T-cell (primary cell): Measurements from ENCODE around the gene SLC43A3. TPM values are rescaled to one million over a fixed set of nuclear protein-coding genes. Genes with fewer than 3 reads are reported as not detected.

Source experiments
- ATAC-seq, 4 experiments: fragments of 200-7000 bp in 3 of 4; fragments of 150-1000 bp in 1 of 4; cut with Tn5 transposase; replicated peaks in 1 of 4; 1 replicate in 3 of 4; 2 replicates in 1 of 4; pipeline ENCODE4 v1.10.0; 2021; ENCODE audit warnings: moderate library complexity in 3 of 4, mild to moderate bottlenecking in 2 of 4, moderate number of reproducible peaks in 1 of 4
- CTCF ChIA-PET, 2 donors: fragments of 300-600 bp; sonication (Branson Sonifier 250); formaldehyde crosslinking; loops; one replicate each; lab custom pipeline; 2022; ENCODE audit warnings: antibody characterized with exemption in 2 of 2; lab: Charles Lee
- POLR2A ChIA-PET, 2 donors: fragments of 300-600 bp; sonication (Branson Sonifier 250); formaldehyde crosslinking; loops; one replicate each; lab custom pipeline; 2022; ENCODE audit warnings: antibody characterized with exemption in 2 of 2; lab: Charles Lee
- DNase-seq, 35 experiments: peaks; one replicate each; pipeline versions ENCODE4 v3.0.0 to v3.0.0-alpha.2; 2013 to 2023
- H3K27ac ChIP-seq: one replicate; pipeline ENCODE4 v1.5.1; 2013; ENCODE audit warnings: low read length
- H3K27me3 ChIP-seq, 2 experiments: replicated peaks in 1 of 2; 1 replicate in 1 of 2; 2 replicates in 1 of 2; pipeline versions ENCODE4 v1.6.1 to v1.7.0; 2013; ENCODE audit warnings: low read length in 1 of 2, mixed read lengths in 1 of 2; ENCODE audit not compliant: control insufficient read depth in 2 of 2, insufficient read depth in 2 of 2; ENCODE audit errors: extremely low read depth in 1 of 2
- H3K36me3 ChIP-seq, 2 donors: 1 replicate in 1 of 2; 2 replicates in 1 of 2; pipeline versions ENCODE4 v1.6.1 to v1.7.0; 2013; ENCODE audit warnings: low read length in 1 of 2; ENCODE audit not compliant: control insufficient read depth in 2 of 2, insufficient read depth in 1 of 2; ENCODE audit errors: extremely low read depth in 1 of 2
- H3K4me1 ChIP-seq, 2 experiments: 1 replicate in 1 of 2; 2 replicates in 1 of 2; pipeline versions ENCODE4 v1.6.1 to v1.7.0; 2013; ENCODE audit warnings: low read length in 2 of 2, mixed read lengths in 1 of 2; ENCODE audit not compliant: insufficient read depth in 2 of 2, control insufficient read depth in 1 of 2; ENCODE audit errors: extremely low read depth in 1 of 2
- H3K4me3 ChIP-seq, 2 donors: 1 replicate in 1 of 2; 2 replicates in 1 of 2; pipeline versions ENCODE4 v1.5.1 to v1.7.0; 2013; ENCODE audit warnings: mild to moderate bottlenecking in 2 of 2, low read length in 1 of 2, moderate library complexity in 1 of 2; ENCODE audit not compliant: control insufficient read depth in 1 of 2; ENCODE audit errors: extremely low read depth in 1 of 2
- H3K9me3 ChIP-seq: 2 replicates; pipeline ENCODE4 v1.7.0; 2013
- H3K27ac Mint-ChIP-seq, 2 donors: one replicate each; pipeline ENCODE4 v1.8.0; 2020 to 2021; ENCODE audit warnings: mild to moderate bottlenecking in 2 of 2, mixed read lengths in 2 of 2
- H3K27me3 Mint-ChIP-seq, 2 donors: one replicate each; pipeline ENCODE4 v1.8.0; 2021 to 2022; ENCODE audit warnings: mixed read lengths in 2 of 2
- H3K36me3 Mint-ChIP-seq: one replicate; pipeline ENCODE4 v1.8.0; 2021; ENCODE audit warnings: mixed read lengths
- H3K4me1 Mint-ChIP-seq, 3 donors: one replicate each; pipeline ENCODE4 v1.8.0; 2020 to 2022; ENCODE audit warnings: mixed read lengths in 3 of 3, mild to moderate bottlenecking in 1 of 3
- H3K4me3 Mint-ChIP-seq, 3 donors: one replicate each; pipeline ENCODE4 v1.8.0; 2020 to 2022; ENCODE audit warnings: mild to moderate bottlenecking in 3 of 3, mixed read lengths in 3 of 3, moderate library complexity in 3 of 3
- H3K9me3 Mint-ChIP-seq, 3 donors: one replicate each; pipeline ENCODE4 v1.8.0; 2020 to 2022; ENCODE audit warnings: mixed read lengths in 3 of 3
- WGBS: methylation state at CpG from one replicate; pipeline ENCODE4 v1.1.5; 2013; ENCODE audit warnings: missing lambda C conversion rate; ENCODE audit not compliant: insufficient coverage; 5-methylcytosine and 5-hydroxymethylcytosine counted together
- total RNA-seq, 35 experiments: library from RNA in 6 of 35; stranded (reverse) in 6 of 35; fragments of 120-200 nt in 1 of 35; gene quantifications; one replicate each; pipeline versions ENCODE4 v1.2.1 to v1.2.4 and lab custom pipeline; 2013 to 2026

Gene SLC43A3
- total RNA-seq (10 to 100 TPM in 4 of 5 donors, 1 to 10 TPM in 1; 9.9 to 18.1 (median 13.6) TPM), total RNA-seq (lab: John Stamatoyannopoulos, UW) (3.6 to 235 (median 11.2) reads per million in 29 experiments)
- total RNA-seq (2013) = 10.2 TPM

DNA sequence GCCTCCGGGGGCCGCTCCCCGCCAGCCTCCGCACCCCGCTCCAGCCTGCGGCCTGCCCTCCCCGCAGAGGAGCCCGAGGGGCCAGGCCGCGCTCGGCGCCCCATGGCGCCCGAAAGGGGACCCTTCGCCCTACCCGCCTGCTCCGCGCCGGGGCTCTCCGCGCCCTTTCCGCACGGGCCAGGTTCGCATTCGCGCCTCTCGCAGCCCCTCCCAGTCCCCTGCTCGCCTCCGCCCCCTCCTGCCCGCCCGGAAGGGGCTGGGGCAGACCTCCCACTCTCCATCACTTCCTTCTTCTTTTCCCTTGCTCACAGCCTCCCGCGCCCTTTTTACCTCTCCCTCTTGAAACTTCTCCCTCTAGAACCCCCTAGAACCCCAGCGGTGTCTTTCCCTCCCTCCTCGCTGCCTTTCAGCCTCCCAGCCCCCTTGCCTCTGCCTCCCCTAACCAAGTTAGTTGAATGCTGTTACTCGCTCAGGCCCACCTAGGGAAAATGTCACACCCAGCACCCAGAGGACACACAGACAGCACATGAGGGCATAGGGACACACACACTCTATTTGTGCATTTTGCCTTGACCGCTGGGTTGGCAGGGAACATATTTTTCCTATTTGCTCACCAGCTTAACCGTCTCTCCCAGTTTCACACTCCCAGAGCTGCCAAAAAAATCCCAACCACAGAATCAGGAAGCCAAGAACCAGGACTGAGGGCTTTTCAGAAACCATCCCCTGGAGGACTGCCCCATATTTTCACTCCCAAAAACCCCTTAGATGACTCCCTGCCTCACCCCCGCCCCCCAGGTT is at the start of gene SLC43A3:
SLC43A3 (minus strand) TSS at position 193 of the 798 bp plus-strand sequence. CDS start 949 bp downstream, outside the sequence.
- Histone ChIP-seq H3K9me3 (no peaks in the 10 kb centered on the region), H3K27me3 (no peaks in the 10 kb centered on the region), H3K36me3 (no peaks in the 10 kb centered on the region), H3K4me1 (peaks cover 17 to 39% of the 10 kb centered on the region in 2 experiments), H3K27ac (peak within 1 kb of the TSS; percentile 80), H3K4me3 (peak within 1 kb of the TSS; percentile 57 to 73)
- ChIA-PET POLR2A (interaction anchor here in 1 of 2 donors (0.8 kb wide), 1 partner anchor 87 kb away, joined by 7 read pairs; no protein-coding TSS in a partner anchor), CTCF (interaction anchor here (0.6 to 1.4 kb wide), 4 partner anchors 30 to 52 kb away, joined by 3 to 6 read pairs (median 4); no protein-coding TSS in a partner anchor)
- peaks cover 46 to 52% (median 51%) of the 10 kb centered on the region in 3 donors for H3K4me1 Mint-ChIP-seq
- DNase-seq = peak; percentile 12 to 72 (median 40)
- 2% methylated on average over 33 of the region's 39 CpGs for WGBS
- H3K9me3 Mint-ChIP-seq = no peaks in the 10 kb centered on the region
- peaks cover 13% of the 10 kb centered on the region for H3K36me3 Mint-ChIP-seq
- H3K4me3 Mint-ChIP-seq = peak within 1 kb of the TSS; percentile 77 to 82 (median 78)
- H3K27me3 Mint-ChIP-seq = no peaks in the 10 kb centered on the region
- H3K27ac Mint-ChIP-seq = peak within 1 kb of the TSS; percentile 76 to 95
- peak; percentile 53 to 60 (median 58) for ATAC-seq

DNA sequence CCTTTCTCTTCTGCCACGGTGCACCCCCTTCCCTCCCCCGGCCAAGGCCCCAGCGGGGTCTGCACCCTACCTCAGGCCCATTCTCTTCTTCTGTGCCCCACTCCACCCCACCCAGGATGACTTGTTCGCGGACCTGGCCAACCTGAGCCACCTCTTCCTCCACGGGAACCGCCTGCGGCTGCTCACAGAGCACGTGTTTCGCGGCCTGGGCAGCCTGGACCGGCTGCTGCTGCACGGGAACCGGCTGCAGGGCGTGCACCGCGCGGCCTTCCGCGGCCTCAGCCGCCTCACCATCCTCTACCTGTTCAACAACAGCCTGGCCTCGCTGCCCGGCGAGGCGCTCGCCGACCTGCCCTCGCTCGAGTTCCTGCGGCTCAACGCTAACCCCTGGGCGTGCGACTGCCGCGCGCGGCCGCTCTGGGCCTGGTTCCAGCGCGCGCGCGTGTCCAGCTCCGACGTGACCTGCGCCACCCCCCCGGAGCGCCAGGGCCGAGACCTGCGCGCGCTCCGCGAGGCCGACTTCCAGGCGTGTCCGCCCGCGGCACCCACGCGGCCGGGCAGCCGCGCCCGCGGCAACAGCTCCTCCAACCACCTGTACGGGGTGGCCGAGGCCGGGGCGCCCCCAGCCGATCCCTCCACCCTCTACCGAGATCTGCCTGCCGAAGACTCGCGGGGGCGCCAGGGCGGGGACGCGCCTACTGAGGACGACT is 49.3 kb upstream of the SLC43A3 start:
- Histone ChIP-seq H3K36me3 (no peaks in the 10 kb centered on the region), H3K27me3 (peaks cover 0 to 36% of the 10 kb centered on the region in 2 experiments), H3K27ac (no peak overlapping the region), H3K4me1 (peaks cover 13 to 37% of the 10 kb centered on the region in 2 experiments), H3K4me3 (peak overlapping the region; percentile 47 to 55), H3K9me3 (no peaks in the 10 kb centered on the region)
- H3K9me3 Mint-ChIP-seq = no peaks in the 10 kb centered on the region
- H3K27me3 Mint-ChIP-seq = peaks cover 0 to 40% of the 10 kb centered on the region in 2 donors
- ChIA-PET CTCF (interaction anchor here (0.7 to 1.2 kb wide), 4 partner anchors 17 to 168 kb away, joined by 3 to 5 read pairs (median 4); no protein-coding TSS in a partner anchor), POLR2A (no interaction called here)
- DNase-seq (peak in 8 of 35 experiments; percentile 16 to 41 (median 23)), ATAC-seq (peak; percentile 40 to 48 (median 45))
- H3K36me3 Mint-ChIP-seq = no peaks in the 10 kb centered on the region
- peak overlapping the region in 1 of 2 donors; percentile 4 for H3K27ac Mint-ChIP-seq
- H3K4me3 Mint-ChIP-seq = peak overlapping the region; percentile 67 to 81 (median 71)
- WGBS = 3% methylated on average over 74 of the region's 80 CpGs
- peaks cover 33 to 38% (median 33%) of the 10 kb centered on the region in 3 donors for H3K4me1 Mint-ChIP-seq

DNA sequence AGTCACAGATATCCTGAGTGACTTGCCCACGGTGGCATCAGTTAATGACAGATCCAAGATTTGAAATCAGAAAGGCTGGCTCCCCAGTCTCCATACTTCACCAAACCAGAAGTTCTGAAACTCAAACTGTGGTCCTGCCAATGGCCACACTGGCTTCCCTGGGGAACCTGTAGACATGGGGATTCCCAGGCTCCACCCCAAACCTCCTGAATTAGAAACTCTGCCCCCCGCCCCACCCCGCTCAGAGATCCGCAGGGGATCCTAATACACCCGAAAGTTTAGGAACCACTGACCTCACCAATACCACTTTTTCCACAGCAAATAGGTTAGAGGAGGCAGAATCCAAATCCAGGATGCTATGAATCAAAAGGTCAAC is 48.7 kb upstream of the SLC43A3 start:
- no peaks in the 10 kb centered on the region for H3K36me3 Mint-ChIP-seq
- CTCF ChIA-PET = no interaction called here
- H3K27me3 Mint-ChIP-seq = peaks cover 0 to 41% of the 10 kb centered on the region in 2 donors
- peak overlapping the region; percentile 67 to 81 (median 71) for H3K4me3 Mint-ChIP-seq
- POLR2A ChIA-PET = no interaction called here
- H3K4me3 ChIP-seq = peak overlapping the region; percentile 24 to 55
- H3K9me3 Mint-ChIP-seq = no peaks in the 10 kb centered on the region
- peaks cover 0 to 36% of the 10 kb centered on the region in 2 experiments for H3K27me3 ChIP-seq
- H3K9me3 ChIP-seq = no peaks in the 10 kb centered on the region
- H3K27ac ChIP-seq = no peak overlapping the region
- ATAC-seq (no peak), DNase-seq (no peak)
- H3K4me1 ChIP-seq = peaks cover 13 to 37% of the 10 kb centered on the region in 2 experiments
- H3K36me3 ChIP-seq = no peaks in the 10 kb centered on the region
- 83% methylated on average over 4 of the region's 5 CpGs for WGBS
- peak overlapping the region in 1 of 2 donors; percentile 4 for H3K27ac Mint-ChIP-seq
- H3K4me1 Mint-ChIP-seq = peaks cover 33 to 38% (median 33%) of the 10 kb centered on the region in 3 donors

DNA sequence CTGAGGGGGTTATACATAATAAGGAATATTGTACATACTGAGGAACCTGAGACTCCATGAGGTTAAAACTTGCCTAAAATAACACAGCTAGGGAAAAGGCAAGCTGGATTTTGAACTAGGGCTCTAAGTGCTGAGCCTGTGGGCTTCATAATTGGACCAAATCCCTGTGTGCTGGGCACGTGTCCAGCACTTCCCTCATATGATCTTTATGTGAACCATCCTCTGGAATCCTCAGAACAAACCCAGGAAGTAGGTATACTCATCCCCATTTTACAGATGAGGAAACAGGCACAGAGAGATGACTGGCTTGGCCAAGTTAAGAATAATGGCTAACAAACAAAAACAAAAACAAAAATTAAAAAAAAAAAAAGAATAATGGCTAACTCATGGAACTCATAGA is 48.3 kb upstream of the SLC43A3 start:
- WGBS = no CpG with 5 or more reads among the region's 1 CpG
- Histone ChIP-seq H3K9me3 (no peaks in the 10 kb centered on the region), H3K36me3 (no peaks in the 10 kb centered on the region), H3K4me1 (peaks cover 13 to 37% of the 10 kb centered on the region in 2 experiments), H3K27me3 (peaks cover 0 to 34% of the 10 kb centered on the region in 2 experiments), H3K4me3 (no peak overlapping the region), H3K27ac (no peak overlapping the region)
- Mint-ChIP-seq H3K27me3 (peaks cover 0 to 38% of the 10 kb centered on the region in 2 donors), H3K36me3 (no peaks in the 10 kb centered on the region), H3K9me3 (no peaks in the 10 kb centered on the region), H3K27ac (no peak overlapping the region), H3K4me3 (peak overlapping the region in 2 of 3 donors; percentile 31 to 81), H3K4me1 (peaks cover 30 to 36% (median 32%) of the 10 kb centered on the region in 3 donors)
- ChIA-PET CTCF (interaction anchor here (0.6 to 1.9 kb wide), 5 partner anchors 17 to 52 kb away, joined by 4 to 12 read pairs (median 5); no protein-coding TSS in a partner anchor), POLR2A (interaction anchor here in 1 of 2 donors (0.6 kb wide), 1 partner anchor 39 kb away, joined by 6 read pairs; no protein-coding TSS in a partner anchor)
- no peak for ATAC-seq
- DNase-seq = no peak

DNA sequence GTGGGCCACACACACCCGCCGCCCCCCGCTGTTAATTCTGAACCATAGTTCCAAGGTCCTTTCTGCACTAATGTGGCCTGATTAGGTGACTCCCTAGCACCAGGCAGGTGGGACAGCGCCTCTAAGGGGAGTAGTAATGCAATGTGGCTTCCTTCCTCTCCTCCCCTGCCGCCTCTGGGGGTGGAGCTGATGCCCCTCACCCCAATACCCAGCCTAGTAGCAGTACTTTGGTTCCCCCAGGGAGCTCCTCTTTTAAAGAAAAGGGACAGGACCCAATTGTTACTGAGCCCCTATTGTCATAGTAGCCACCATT is 47.8 kb upstream of the SLC43A3 start:
- ATAC-seq (no peak), DNase-seq (no peak)
- H3K27me3 Mint-ChIP-seq = peaks cover 0 to 38% of the 10 kb centered on the region in 2 donors
- no peak overlapping the region for H3K4me3 ChIP-seq
- no peaks in the 10 kb centered on the region for H3K9me3 ChIP-seq
- POLR2A ChIA-PET = interaction anchor here in 1 of 2 donors (0.6 kb wide), 1 partner anchor 40 kb away, joined by 6 read pairs; no protein-coding TSS in a partner anchor
- 0% methylated on average over 1 of the region's 5 CpGs for WGBS
- H3K4me1 Mint-ChIP-seq = peaks cover 27 to 33% (median 29%) of the 10 kb centered on the region in 3 donors
- H3K36me3 Mint-ChIP-seq = no peaks in the 10 kb centered on the region
- H3K27ac Mint-ChIP-seq = peak overlapping the region in 1 of 2 donors; percentile 39
- H3K4me1 ChIP-seq = peaks cover 13 to 37% of the 10 kb centered on the region in 2 experiments
- no peaks in the 10 kb centered on the region for H3K9me3 Mint-ChIP-seq
- H3K27me3 ChIP-seq = peaks cover 0 to 34% of the 10 kb centered on the region in 2 experiments
- CTCF ChIA-PET = interaction anchor here (0.6 to 1.9 kb wide), 6 partner anchors 17 to 52 kb away, joined by 3 to 12 read pairs (median 4); no protein-coding TSS in a partner anchor
- H3K36me3 ChIP-seq = no peaks in the 10 kb centered on the region
- H3K27ac ChIP-seq = no peak overlapping the region
- H3K4me3 Mint-ChIP-seq = peak overlapping the region in 1 of 3 donors; percentile 81
